ENCODE measurements around the gene CHST13. TPM values are rescaled to one million over a fixed set of nuclear protein-coding genes. Genes with fewer than 3 reads are reported as not detected.

CHST13 gene
- total and polyA plus RNA-seq, 2 of the 4 experiments (the other 2 are of a cell fraction): not detected

GRCh38 chr3:126582311-126582710 is 58.4 kb downstream of the CHST13 start:
- Histone ChIP-seq H3K27me3 (ENCODE audit: control insufficient read depth, insufficient read depth, low read length) (peaks cover 30% of the 10 kb centered on the region), H4K20me1 (ENCODE audit: insufficient read depth, low read length) (no peaks in the 10 kb centered on the region), H3K4me1 (ENCODE audit: control insufficient read depth, insufficient read depth, low read length) (no peaks in the 10 kb centered on the region), H3K9me1 (ENCODE audit: insufficient read depth, low read length) (no peaks in the 10 kb centered on the region), H3K9ac (ENCODE audit: low read depth, low read length) (no peak overlapping the region), H3K4me2 (ENCODE audit: low read depth, low read length) (no peak overlapping the region), H2AK9ac (replicated peaks; ENCODE audit: low read depth, low read length, poor library complexity) (no peak overlapping the region), H3K36me3 (ENCODE audit: control insufficient read depth, insufficient read depth, low read length) (no peaks in the 10 kb centered on the region), H3K56ac (ENCODE audit: extremely low read depth, insufficient read depth, low read length) (no peak overlapping the region), H3K23ac (ENCODE audit: low read depth, low read length) (no peak overlapping the region), H4K5ac (ENCODE audit: low read depth, low read length) (no peak overlapping the region), H3K79me1 (ENCODE audit: low read depth in 1 of 2, low read length in 2 of 2) (no peaks in the 10 kb centered on the region), H2BK15ac (ENCODE audit: low read depth, low read length) (no peak overlapping the region), H2BK120ac (ENCODE audit: low read depth, low read length) (no peak overlapping the region), H2AK5ac (ENCODE audit: low read depth, low read length) (no peak overlapping the region), H3K9me3 (ENCODE audit: control insufficient read depth, insufficient read depth, low read length) (no peaks in the 10 kb centered on the region), H2BK20ac (ENCODE audit: low read depth, low read length) (no peak overlapping the region), H3K18ac (ENCODE audit: low read depth, low read length) (no peak overlapping the region), H3K27ac (ENCODE audit: insufficient read depth, low read length) (no peak overlapping the region), H2AFZ (replicated peaks; ENCODE audit: low read length, poor library complexity) (no peak overlapping the region), H2BK5ac (ENCODE audit: low read depth, low read length, poor library complexity, severe bottlenecking) (no peak overlapping the region), H4K8ac (ENCODE audit: low read depth in 2 of 2, low read length in 2 of 2) (no peak overlapping the region), H3K4ac (ENCODE audit: low read depth, low read length) (no peak overlapping the region), H3K14ac (replicated peaks; ENCODE audit: low read depth, low read length) (no peak overlapping the region), H4K91ac (ENCODE audit: insufficient read depth, low read depth, low read length) (no peak overlapping the region), H3K4me3 (ENCODE audit: insufficient read depth, low read depth, low read length) (no peak overlapping the region)
- ChIA-PET POLR2A (ENCODE audit: unreplicated experiment) (no interaction called here), CTCF (no interaction called here)
- dilution Hi-C loops (cut with HindIII; ENCODE audit: low sequenced_read_pairs, unreplicated experiment) (no loop called here), in situ Hi-C loops (cut with MboI; ENCODE audit: low sequenced_read_pairs) (no loop called here), intact Hi-C loops (cut with micrococcal nuclease) (no loop called here)
- TF ChIP-seq BHLHE40 (IDR thresholded peaks at IDR 0.05; ENCODE audit: low read depth, low read length) (no peak), RFX5 (IDR thresholded peaks at IDR 0.05; ENCODE audit: low read depth, low read length) (no peak), CTCF (conservative IDR thresholded peaks at IDR 0.05; ENCODE audit: low read depth, low read length) (no peak), FOS (IDR thresholded peaks at IDR 0.05; ENCODE audit: low read depth, low read length) (no peak), NFE2L2 (IDR thresholded peaks at IDR 0.05; ENCODE audit: low read depth, low read length) (no peak), MAFK (IDR thresholded peaks at IDR 0.05; ENCODE audit: low read depth, low read length) (no peak), MAZ (IDR thresholded peaks at IDR 0.05; ENCODE audit: borderline replicate concordance, low read depth, low read length) (no peak), CHD1 (IDR thresholded peaks at IDR 0.05; ENCODE audit: low read depth, low read length) (no peak), USF2 (IDR thresholded peaks at IDR 0.05; ENCODE audit: low read depth, low read length) (no peak)
- no peak for DNase-seq
- WGBS, 2 experiments (ENCODE audit: extremely low coverage in 2 of 2, insufficient read length in 1 of 2): 80% methylated on average over 1 of the region's 4 CpGs; no CpG with 5 or more reads in 1 of the 2 experiments
- BruUV-seq (replicated peaks): no TSS peak
- no peak for ATAC-seq (ENCODE audit: low read depth)
